ENCODE data around the gene ITM2A.

Gene ITM2A
- 102 to 225 (median 102) reads per million in 3 donors for total RNA-seq

DNA sequence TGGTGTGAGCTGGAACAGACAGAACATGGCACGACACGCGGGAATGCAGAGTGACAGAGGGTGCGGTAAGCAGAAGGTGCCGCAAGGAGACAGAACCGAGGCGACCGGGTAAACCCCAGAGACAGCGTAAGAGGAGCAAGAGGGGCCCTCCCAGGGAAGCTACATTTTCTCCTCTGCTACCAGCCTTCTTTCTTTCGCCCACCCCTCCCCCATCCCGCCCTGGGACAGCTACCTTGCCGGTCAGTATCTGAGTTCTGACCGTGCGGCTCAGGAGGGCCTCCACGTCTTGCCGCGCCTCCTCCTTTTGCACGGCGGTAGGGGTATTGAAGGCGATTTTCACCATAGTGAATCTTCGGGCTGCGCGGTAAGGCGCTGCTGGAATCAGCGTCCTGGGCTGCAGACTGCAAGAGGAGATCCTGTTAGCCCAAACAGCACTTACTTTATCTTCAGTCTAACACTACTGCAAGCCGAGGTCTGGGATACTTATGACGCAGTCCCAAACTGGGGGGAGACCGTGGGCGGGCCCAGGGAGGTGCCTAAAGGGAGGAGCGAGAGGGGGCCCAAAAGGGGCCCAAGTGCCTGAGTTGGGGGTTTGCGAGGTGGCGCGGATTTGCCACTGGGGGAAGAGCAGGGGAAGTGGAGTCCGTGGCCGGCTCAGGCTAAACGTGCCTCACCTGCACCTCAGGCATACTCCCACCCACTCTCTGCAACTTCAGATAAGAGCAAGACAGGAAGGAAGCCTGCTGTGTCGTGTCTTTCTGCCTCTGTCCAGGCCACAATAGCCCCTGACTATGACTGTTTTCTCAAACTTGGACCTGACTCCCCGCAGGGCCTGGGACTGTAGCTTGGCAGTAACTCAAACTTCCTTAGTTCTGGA, at the start of gene ITM2A:
TSS of gene ITM2A (minus strand) at position 462 of the 877 bp plus-strand sequence. CDS start at position 343, 119 bp downstream.
- H3K27ac ChIP-seq (ENCODE audit: insufficient read depth, low read length, poor library complexity, severe bottlenecking): peak within 1 kb of the TSS; percentile 96
- H3K27me3 ChIP-seq (replicated peaks; ENCODE audit: control insufficient read depth, insufficient read depth, low read length, poor library complexity, severe bottlenecking): no peaks in the 10 kb centered on the region
- peak within 1 kb of the TSS; percentile 75 for H3K4me3 ChIP-seq (ENCODE audit: insufficient read depth, low read depth, low read length, poor library complexity, severe bottlenecking)
- no peaks in the 10 kb centered on the region for H3K9me3 ChIP-seq (ENCODE audit: control insufficient read depth, low read length)
- H3K36me3 ChIP-seq (ENCODE audit: control insufficient read depth, insufficient read depth, low read length): no peaks in the 10 kb centered on the region
- H3K4me1 ChIP-seq (ENCODE audit: control insufficient read depth, insufficient read depth, low read length, poor library complexity, severe bottlenecking): peaks cover 2% of the 10 kb centered on the region
- peak; percentile 32 to 52 (median 45) for DNase-seq

DNA sequence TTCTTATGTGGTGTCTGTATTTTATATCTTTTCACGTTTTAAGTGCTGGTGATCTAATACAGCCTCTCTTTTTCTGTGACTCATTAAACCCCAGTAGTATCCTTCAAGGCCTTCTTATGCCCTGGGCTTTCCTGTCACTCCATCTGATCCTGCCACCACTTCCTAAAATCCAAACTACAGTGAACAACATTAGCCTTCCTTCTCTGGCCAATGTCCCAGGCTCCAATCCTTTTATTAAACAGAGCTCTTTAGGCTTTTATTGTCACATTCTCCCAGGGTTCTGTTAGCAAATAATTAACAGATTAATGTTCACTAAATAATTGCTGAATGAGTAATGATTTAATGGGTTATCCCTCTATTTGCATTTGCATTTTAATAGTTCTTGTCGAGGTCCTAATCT, 47.9 kb upstream of the ITM2A start:
- no peaks in the 10 kb centered on the region for H3K36me3 ChIP-seq (ENCODE audit: control insufficient read depth, insufficient read depth, low read length)
- no peaks in the 10 kb centered on the region for H3K27me3 ChIP-seq (replicated peaks; ENCODE audit: control insufficient read depth, insufficient read depth, low read length, poor library complexity, severe bottlenecking)
- no peak for DNase-seq

DNA sequence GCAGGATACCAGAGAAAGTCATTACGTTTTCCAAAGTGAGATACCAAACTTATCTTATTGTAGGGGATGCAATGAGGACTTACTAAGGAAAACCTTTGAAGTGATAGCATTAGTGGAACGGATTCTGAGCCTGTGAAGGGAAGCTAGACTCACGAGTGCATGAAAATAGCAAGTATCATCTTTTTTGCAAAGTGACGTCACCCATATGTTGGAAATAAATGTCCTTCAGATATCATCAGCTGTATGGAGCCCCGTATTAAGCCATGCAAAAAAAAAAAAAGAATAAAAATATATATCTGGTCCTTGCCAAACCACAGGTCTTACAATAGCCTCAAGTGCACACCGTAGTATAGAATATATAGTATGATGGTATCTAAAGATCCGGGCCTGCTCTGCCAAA, 46.8 kb upstream of the ITM2A start:
- Histone ChIP-seq H3K4me3 (ENCODE audit: insufficient read depth, low read depth, low read length, poor library complexity, severe bottlenecking) (no peak overlapping the region), H3K27me3 (replicated peaks; ENCODE audit: control insufficient read depth, insufficient read depth, low read length, poor library complexity, severe bottlenecking) (no peaks in the 10 kb centered on the region), H3K9me3 (ENCODE audit: control insufficient read depth, low read length) (no peaks in the 10 kb centered on the region), H3K4me1 (ENCODE audit: control insufficient read depth, insufficient read depth, low read length, poor library complexity, severe bottlenecking) (no peaks in the 10 kb centered on the region), H3K27ac (ENCODE audit: insufficient read depth, low read length, poor library complexity, severe bottlenecking) (no peak overlapping the region), H3K36me3 (ENCODE audit: control insufficient read depth, insufficient read depth, low read length) (no peaks in the 10 kb centered on the region)
- DNase-seq: no peak

More for the DNA sequence above, 47.9 kb upstream of the ITM2A start:
- no peak overlapping the region for H3K4me3 ChIP-seq (ENCODE audit: insufficient read depth, low read depth, low read length, poor library complexity, severe bottlenecking)
- H3K9me3 ChIP-seq (ENCODE audit: control insufficient read depth, low read length): no peaks in the 10 kb centered on the region
- H3K27ac ChIP-seq (ENCODE audit: insufficient read depth, low read length, poor library complexity, severe bottlenecking): no peak overlapping the region
- H3K4me1 ChIP-seq (ENCODE audit: control insufficient read depth, insufficient read depth, low read length, poor library complexity, severe bottlenecking): no peaks in the 10 kb centered on the region

DNA sequence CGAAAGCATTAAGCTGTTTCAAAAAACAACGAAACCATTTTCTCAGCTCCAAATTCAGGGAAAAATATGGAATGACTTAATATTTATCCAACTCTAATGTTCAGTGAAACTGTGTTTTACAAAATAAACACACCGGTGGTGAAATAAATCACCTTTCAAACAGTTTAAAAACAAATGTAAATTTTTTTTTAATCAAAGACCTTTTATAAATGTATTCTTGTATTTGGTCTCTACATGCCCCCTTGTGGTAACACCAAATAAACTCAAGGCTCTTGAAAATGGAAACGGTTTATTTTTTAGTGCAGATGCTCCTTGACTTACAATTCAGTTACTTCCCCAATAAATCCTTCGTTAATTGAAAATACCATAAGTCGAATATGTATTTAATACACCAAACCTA, 45.8 kb upstream of the ITM2A start:
- Histone ChIP-seq H3K27ac (ENCODE audit: insufficient read depth, low read length, poor library complexity, severe bottlenecking) (peak overlapping the region; percentile 31), H3K4me3 (ENCODE audit: insufficient read depth, low read depth, low read length, poor library complexity, severe bottlenecking) (peak overlapping the region; percentile 17), H3K9me3 (ENCODE audit: control insufficient read depth, low read length) (no peaks in the 10 kb centered on the region), H3K4me1 (ENCODE audit: control insufficient read depth, insufficient read depth, low read length, poor library complexity, severe bottlenecking) (no peaks in the 10 kb centered on the region), H3K27me3 (replicated peaks; ENCODE audit: control insufficient read depth, insufficient read depth, low read length, poor library complexity, severe bottlenecking) (no peaks in the 10 kb centered on the region), H3K36me3 (ENCODE audit: control insufficient read depth, insufficient read depth, low read length) (no peaks in the 10 kb centered on the region)
- no peak for DNase-seq

DNA sequence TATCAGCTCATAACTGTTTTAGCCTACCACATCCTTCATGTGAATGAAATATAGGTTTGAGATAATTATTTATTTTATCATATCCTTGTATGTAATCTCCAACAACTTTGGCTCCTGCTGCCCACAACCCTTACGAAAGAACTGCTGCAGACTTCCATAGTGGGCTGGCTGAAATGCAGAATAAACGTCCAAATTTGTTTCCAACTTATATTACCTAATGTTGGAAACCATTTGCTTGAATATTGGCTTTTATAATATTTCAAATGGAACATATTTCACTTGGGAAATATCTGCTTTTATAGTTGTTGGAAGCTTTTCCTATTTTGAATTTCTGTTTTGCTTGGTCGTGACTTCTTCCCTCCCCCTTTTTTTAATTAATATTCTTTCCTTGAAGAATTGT, 45.0 kb upstream of the ITM2A start:
- H3K4me1 ChIP-seq (ENCODE audit: control insufficient read depth, insufficient read depth, low read length, poor library complexity, severe bottlenecking): no peaks in the 10 kb centered on the region
- H3K36me3 ChIP-seq (ENCODE audit: control insufficient read depth, insufficient read depth, low read length): no peaks in the 10 kb centered on the region
- no peak overlapping the region for H3K27ac ChIP-seq (ENCODE audit: insufficient read depth, low read length, poor library complexity, severe bottlenecking)
- no peaks in the 10 kb centered on the region for H3K27me3 ChIP-seq (replicated peaks; ENCODE audit: control insufficient read depth, insufficient read depth, low read length, poor library complexity, severe bottlenecking)
- no peaks in the 10 kb centered on the region for H3K9me3 ChIP-seq (ENCODE audit: control insufficient read depth, low read length)
- no peak overlapping the region for H3K4me3 ChIP-seq (ENCODE audit: insufficient read depth, low read depth, low read length, poor library complexity, severe bottlenecking)
- no peak for DNase-seq

DNA sequence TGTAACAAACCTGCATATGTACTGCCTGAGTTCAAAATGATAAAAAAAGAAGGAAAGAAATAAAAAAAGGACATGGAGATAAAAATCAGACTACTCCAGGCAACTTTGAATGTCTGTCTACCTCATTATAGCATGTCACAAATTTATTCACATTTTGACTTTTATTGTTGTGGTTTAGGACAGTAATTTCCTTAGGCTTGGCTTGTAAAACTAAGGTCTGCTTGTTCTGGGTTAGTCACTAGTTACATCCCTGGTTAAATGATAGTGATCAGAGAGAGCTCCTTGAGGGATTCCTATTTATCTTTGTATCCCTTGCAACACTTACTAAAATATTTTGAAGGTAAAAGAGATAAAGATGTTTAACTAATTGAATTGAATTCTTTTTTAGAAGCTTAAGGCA, 42.5 kb upstream of the ITM2A start:
- H3K27me3 ChIP-seq (replicated peaks; ENCODE audit: control insufficient read depth, insufficient read depth, low read length, poor library complexity, severe bottlenecking): no peaks in the 10 kb centered on the region
- H3K27ac ChIP-seq (ENCODE audit: insufficient read depth, low read length, poor library complexity, severe bottlenecking): no peak overlapping the region
- DNase-seq: no peak
- H3K36me3 ChIP-seq (ENCODE audit: control insufficient read depth, insufficient read depth, low read length): no peaks in the 10 kb centered on the region
- no peak overlapping the region for H3K4me3 ChIP-seq (ENCODE audit: insufficient read depth, low read depth, low read length, poor library complexity, severe bottlenecking)
- H3K4me1 ChIP-seq (ENCODE audit: control insufficient read depth, insufficient read depth, low read length, poor library complexity, severe bottlenecking): no peaks in the 10 kb centered on the region
- H3K9me3 ChIP-seq (ENCODE audit: control insufficient read depth, low read length): no peaks in the 10 kb centered on the region

DNA sequence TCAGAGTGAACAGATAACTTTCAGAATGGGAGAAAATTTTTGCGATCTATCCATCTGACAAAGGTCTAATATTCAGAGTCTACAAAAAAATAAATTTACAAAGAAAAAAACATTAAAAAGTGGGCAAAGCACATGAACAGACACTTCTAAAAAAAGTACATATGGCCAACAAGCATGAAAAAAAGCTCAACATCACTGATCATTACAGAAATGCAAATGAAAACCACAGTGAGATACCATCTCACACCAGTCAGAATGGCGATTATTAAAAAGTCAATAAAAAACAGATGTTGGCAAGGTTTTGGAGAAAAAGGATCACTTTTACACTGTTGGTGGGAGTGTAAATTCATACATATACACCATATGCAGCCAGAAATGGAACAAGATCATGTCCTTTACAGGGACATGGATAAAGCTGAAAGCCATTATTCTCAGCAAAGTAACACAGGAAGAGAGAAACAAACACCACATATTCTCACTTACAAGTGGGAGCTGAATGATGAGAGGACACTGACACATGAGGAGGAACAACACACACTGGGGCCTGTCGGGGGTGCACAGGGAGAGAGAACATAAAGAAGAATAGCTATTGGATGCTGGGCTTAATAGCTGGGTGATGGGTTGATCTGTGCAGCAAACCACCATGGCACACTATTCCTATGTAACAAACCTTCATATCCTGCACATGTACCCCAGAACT, 41.6 kb upstream of the ITM2A start:
- Histone ChIP-seq H3K36me3 (ENCODE audit: control insufficient read depth, insufficient read depth, low read length) (no peaks in the 10 kb centered on the region), H3K4me3 (ENCODE audit: insufficient read depth, low read depth, low read length, poor library complexity, severe bottlenecking) (no peak overlapping the region), H3K27me3 (replicated peaks; ENCODE audit: control insufficient read depth, insufficient read depth, low read length, poor library complexity, severe bottlenecking) (no peaks in the 10 kb centered on the region), H3K9me3 (ENCODE audit: control insufficient read depth, low read length) (no peaks in the 10 kb centered on the region), H3K27ac (ENCODE audit: insufficient read depth, low read length, poor library complexity, severe bottlenecking) (no peak overlapping the region), H3K4me1 (ENCODE audit: control insufficient read depth, insufficient read depth, low read length, poor library complexity, severe bottlenecking) (no peaks in the 10 kb centered on the region)
- no peak for DNase-seq

DNA sequence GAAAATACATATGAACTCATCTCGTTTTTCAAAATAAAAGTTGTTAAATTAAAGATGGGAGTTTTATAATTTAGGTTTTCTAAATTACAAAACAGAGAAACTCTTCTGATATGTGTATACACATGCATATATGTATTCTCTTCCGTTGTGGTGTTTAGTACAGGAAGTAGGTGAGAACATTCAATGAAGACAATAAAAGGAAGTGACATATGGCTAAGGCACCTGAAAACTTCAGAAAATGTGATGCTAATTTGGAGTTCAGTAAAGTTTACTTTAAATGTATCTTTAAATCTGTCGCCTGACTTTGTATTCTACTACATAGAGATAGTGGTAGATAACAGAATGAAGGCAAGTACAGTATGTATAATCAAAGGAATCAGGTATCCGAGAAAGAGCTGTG, 33.5 kb upstream of the ITM2A start:
- Histone ChIP-seq H3K4me1 (ENCODE audit: control insufficient read depth, insufficient read depth, low read length, poor library complexity, severe bottlenecking) (no peaks in the 10 kb centered on the region), H3K4me3 (ENCODE audit: insufficient read depth, low read depth, low read length, poor library complexity, severe bottlenecking) (no peak overlapping the region), H3K27me3 (replicated peaks; ENCODE audit: control insufficient read depth, insufficient read depth, low read length, poor library complexity, severe bottlenecking) (no peaks in the 10 kb centered on the region), H3K36me3 (ENCODE audit: control insufficient read depth, insufficient read depth, low read length) (no peaks in the 10 kb centered on the region), H3K9me3 (ENCODE audit: control insufficient read depth, low read length) (no peaks in the 10 kb centered on the region), H3K27ac (ENCODE audit: insufficient read depth, low read length, poor library complexity, severe bottlenecking) (no peak overlapping the region)
- DNase-seq: no peak

DNA sequence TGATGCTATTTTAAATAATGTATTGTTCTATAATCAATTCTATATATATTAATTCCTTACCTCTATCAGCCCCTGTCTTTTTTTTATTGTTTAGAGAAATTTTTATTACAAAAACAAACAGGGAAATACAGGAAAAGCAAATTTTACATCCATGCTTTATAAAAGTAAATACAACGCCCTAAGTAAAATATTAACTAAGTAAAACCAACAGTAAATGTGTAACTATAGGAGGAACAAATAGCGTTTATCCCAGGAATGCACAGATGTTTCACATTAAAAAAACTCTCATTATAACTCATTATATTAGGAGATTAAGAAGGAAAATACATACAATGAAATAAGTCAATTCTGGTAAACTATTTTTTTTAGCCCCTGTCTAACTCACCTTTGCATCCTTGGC, 8.2 kb upstream of the ITM2A start:
- H3K27ac ChIP-seq (ENCODE audit: insufficient read depth, low read length, poor library complexity, severe bottlenecking): no peak overlapping the region
- no peaks in the 10 kb centered on the region for H3K9me3 ChIP-seq (ENCODE audit: control insufficient read depth, low read length)
- no peak overlapping the region for H3K4me3 ChIP-seq (ENCODE audit: insufficient read depth, low read depth, low read length, poor library complexity, severe bottlenecking)
- H3K27me3 ChIP-seq (replicated peaks; ENCODE audit: control insufficient read depth, insufficient read depth, low read length, poor library complexity, severe bottlenecking): no peaks in the 10 kb centered on the region
- no peak for DNase-seq
- no peaks in the 10 kb centered on the region for H3K36me3 ChIP-seq (ENCODE audit: control insufficient read depth, insufficient read depth, low read length)
- H3K4me1 ChIP-seq (ENCODE audit: control insufficient read depth, insufficient read depth, low read length, poor library complexity, severe bottlenecking): no peaks in the 10 kb centered on the region

DNA sequence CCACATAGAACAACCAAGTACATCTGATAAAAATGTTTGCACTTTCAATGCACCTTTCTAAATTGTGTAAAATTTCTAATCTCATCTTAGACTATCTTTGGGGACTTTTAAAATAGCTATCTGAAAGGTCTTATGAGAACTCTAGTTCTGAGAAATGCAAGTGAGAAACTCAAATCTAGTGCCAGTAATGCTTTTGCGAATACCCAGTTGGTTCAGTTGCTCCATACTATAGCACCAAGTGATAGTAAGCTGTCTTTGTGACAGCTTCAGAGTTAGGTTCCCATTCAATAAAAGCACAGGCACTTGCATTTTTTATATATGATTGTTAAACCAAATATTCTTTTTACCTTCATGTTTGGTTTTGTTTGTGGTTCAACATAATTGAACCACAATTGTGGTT, 4.5 kb upstream of the ITM2A start:
- DNase-seq: no peak

More for the DNA sequence above, 4.5 kb upstream of the ITM2A start:
- no peaks in the 10 kb centered on the region for H3K27me3 ChIP-seq (replicated peaks; ENCODE audit: control insufficient read depth, insufficient read depth, low read length, poor library complexity, severe bottlenecking)
- H3K27ac ChIP-seq (ENCODE audit: insufficient read depth, low read length, poor library complexity, severe bottlenecking): no peak overlapping the region
- H3K9me3 ChIP-seq (ENCODE audit: control insufficient read depth, low read length): no peaks in the 10 kb centered on the region
- H3K4me3 ChIP-seq (ENCODE audit: insufficient read depth, low read depth, low read length, poor library complexity, severe bottlenecking): no peak overlapping the region
- H3K4me1 ChIP-seq (ENCODE audit: control insufficient read depth, insufficient read depth, low read length, poor library complexity, severe bottlenecking): no peaks in the 10 kb centered on the region
- H3K36me3 ChIP-seq (ENCODE audit: control insufficient read depth, insufficient read depth, low read length): no peaks in the 10 kb centered on the region
